ENCODE results near the gene CDADC1. TPM values are rescaled to one million over a fixed set of nuclear protein-coding genes. Genes with fewer than 3 reads are reported as not detected.

Gene CDADC1
- total RNA-seq, 1 donor from 2014 or later: 1.7 TPM

- no peak overlapping the region for H3K4me3 ChIP-seq
- no peak for TF ChIP-seq EZH2 (IDR thresholded peaks at IDR 0.05)
- no peak for TF ChIP-seq EZH2phosphoT487 (IDR thresholded peaks at IDR 0.05)
- TF ChIP-seq CTCF (IDR thresholded peaks at IDR 0.05): no peak
- no peaks in the 10 kb centered on the region for H3K27me3 ChIP-seq
- Mint-ChIP-seq H3K27ac (no peak overlapping the region), H3K4me3 (no peak overlapping the region), H3K36me3 (peaks cover 5% of the 10 kb centered on the region), H3K27me3 (ENCODE audit: insufficient read depth, low read depth) (no peaks in the 10 kb centered on the region), H3K4me1 (peaks cover 4% of the 10 kb centered on the region), H3K9me3 (no peaks in the 10 kb centered on the region)
- no peaks in the 10 kb centered on the region for H3K79me2 ChIP-seq (ENCODE audit: low read depth)
- no peaks in the 10 kb centered on the region for H3K36me3 ChIP-seq
- peaks cover under 1% of the 10 kb centered on the region for H3F3A ChIP-seq (ENCODE audit: low read depth)
- no peaks in the 10 kb centered on the region for H3K9me3 ChIP-seq (ENCODE audit: low read depth)
- peaks cover 1% of the 10 kb centered on the region for H3K4me1 ChIP-seq
- H4K20me1 ChIP-seq (ENCODE audit: low read depth): no peaks in the 10 kb centered on the region
- no peak overlapping the region for H3K27ac ChIP-seq
- H3K4me2 ChIP-seq: no peak overlapping the region
- DNase-seq (ENCODE audit: low spot score): no peak
- no peak overlapping the region for H3K9ac ChIP-seq
- H2AFZ ChIP-seq (replicated peaks): no peak overlapping the region
These were observed 6.3 kb downstream of the CDADC1 start for GRCh38 chr13:49254007-49254406.

GRCh38 chr13:49256841-49257240, 9.1 kb downstream of the CDADC1 start:
- Histone ChIP-seq H3K4me3 (no peak overlapping the region), H3K4me2 (no peak overlapping the region)

GRCh38 chr13:49258089-49258796, 10.5 kb downstream of the CDADC1 start:
- no peaks in the 10 kb centered on the region for H3K4me1 ChIP-seq
- no peak overlapping the region for H3K4me2 ChIP-seq
- no peaks in the 10 kb centered on the region for H3K9me3 ChIP-seq (ENCODE audit: low read depth)
- no peak overlapping the region for H3K27ac ChIP-seq
- no peaks in the 10 kb centered on the region for H3K36me3 ChIP-seq
- H3K4me1 Mint-ChIP-seq: no peaks in the 10 kb centered on the region
- no peaks in the 10 kb centered on the region for H3K79me2 ChIP-seq (ENCODE audit: low read depth)
- no peaks in the 10 kb centered on the region for H4K20me1 ChIP-seq (ENCODE audit: low read depth)
- H2AFZ ChIP-seq (replicated peaks): no peak overlapping the region
- H3K27ac Mint-ChIP-seq: no peak overlapping the region
- no peaks in the 10 kb centered on the region for H3K27me3 Mint-ChIP-seq (ENCODE audit: insufficient read depth, low read depth)
- no peaks in the 10 kb centered on the region for H3F3A ChIP-seq (ENCODE audit: low read depth)
- no peaks in the 10 kb centered on the region for H3K27me3 ChIP-seq
- no peak overlapping the region for H3K4me3 Mint-ChIP-seq
- DNase-seq (ENCODE audit: low spot score): no peak
- H3K9me3 Mint-ChIP-seq: no peaks in the 10 kb centered on the region
- H3K4me3 ChIP-seq: no peak overlapping the region
- peaks cover 14% of the 10 kb centered on the region for H3K36me3 Mint-ChIP-seq
- no peak for TF ChIP-seq EZH2 (IDR thresholded peaks at IDR 0.05)
- TF ChIP-seq CTCF (IDR thresholded peaks at IDR 0.05): no peak
- TF ChIP-seq EZH2phosphoT487 (IDR thresholded peaks at IDR 0.05): no peak
- H3K9ac ChIP-seq: no peak overlapping the region

More at GRCh38 chr13:49256841-49257240, 9.1 kb downstream of the CDADC1 start:
- H3K4me1 Mint-ChIP-seq: no peaks in the 10 kb centered on the region
- no peaks in the 10 kb centered on the region for H4K20me1 ChIP-seq (ENCODE audit: low read depth)
- no peaks in the 10 kb centered on the region for H3K27me3 Mint-ChIP-seq (ENCODE audit: insufficient read depth, low read depth)
- no peak overlapping the region for H3K27ac ChIP-seq
- peaks cover 14% of the 10 kb centered on the region for H3K36me3 Mint-ChIP-seq
- H3K79me2 ChIP-seq (ENCODE audit: low read depth): no peaks in the 10 kb centered on the region
- H3K27ac Mint-ChIP-seq: no peak overlapping the region
- no peaks in the 10 kb centered on the region for H3K9me3 ChIP-seq (ENCODE audit: low read depth)
- H3K4me1 ChIP-seq: no peaks in the 10 kb centered on the region
- H3K9ac ChIP-seq: no peak overlapping the region
- H3K36me3 ChIP-seq: no peaks in the 10 kb centered on the region
- no peaks in the 10 kb centered on the region for H3K27me3 ChIP-seq
- no peak overlapping the region for H2AFZ ChIP-seq (replicated peaks)
- H3F3A ChIP-seq (ENCODE audit: low read depth): no peaks in the 10 kb centered on the region
- TF ChIP-seq EZH2 (IDR thresholded peaks at IDR 0.05) (no peak), CTCF (IDR thresholded peaks at IDR 0.05) (no peak), EZH2phosphoT487 (IDR thresholded peaks at IDR 0.05) (no peak)
- no peaks in the 10 kb centered on the region for H3K9me3 Mint-ChIP-seq
- H3K4me3 Mint-ChIP-seq: no peak overlapping the region
- DNase-seq (ENCODE audit: low spot score): no peak

All from neural progenitor cell (in vitro differentiated cells).